GM21360 (cell line): ENCODE results near the gene TBC1D2B.
"Not testable (repeated sequence)": the region's sequence is repeated elsewhere in the genome, so short reads cannot be mapped to it uniquely, and the experiment has no call there.

Source experiments
- ATAC-seq: cut with Tn5 transposase; IDR thresholded peaks from one replicate; pipeline ENCODE4 v1.9.1; 2021; ENCODE audit warnings: mild to moderate bottlenecking, moderate library complexity; ENCODE audit not compliant: unreplicated experiment

TBC1D2B gene

DNA sequence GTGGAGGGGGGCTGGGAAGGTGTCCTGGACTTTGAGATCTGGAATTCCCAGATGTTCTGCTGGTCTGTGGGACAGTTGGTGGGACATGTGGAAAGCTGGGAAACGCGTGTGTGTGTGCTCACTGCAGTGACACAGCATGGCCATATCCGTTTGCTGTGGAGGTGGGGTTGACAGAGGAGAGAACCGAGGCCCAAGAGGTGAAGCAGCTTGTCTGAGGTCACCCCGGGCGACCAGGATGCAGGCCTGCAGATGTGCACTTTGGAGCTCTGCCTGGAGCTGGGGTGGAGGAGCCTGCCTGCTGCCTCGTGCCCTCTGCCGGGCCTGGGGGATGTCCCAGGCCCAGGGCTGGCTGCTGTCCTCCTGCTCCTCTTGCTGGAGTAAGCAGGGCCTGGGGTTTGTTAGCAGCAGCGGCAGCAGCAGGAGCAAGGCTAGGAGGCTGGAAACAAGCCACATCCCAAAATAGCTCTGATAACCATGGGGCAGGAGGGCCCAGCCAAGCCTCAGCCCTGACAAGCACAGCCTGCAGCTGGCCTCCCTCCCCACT is 85.8 kb downstream of the TBC1D2B start:
- not testable (repeated sequence) for ATAC-seq

DNA sequence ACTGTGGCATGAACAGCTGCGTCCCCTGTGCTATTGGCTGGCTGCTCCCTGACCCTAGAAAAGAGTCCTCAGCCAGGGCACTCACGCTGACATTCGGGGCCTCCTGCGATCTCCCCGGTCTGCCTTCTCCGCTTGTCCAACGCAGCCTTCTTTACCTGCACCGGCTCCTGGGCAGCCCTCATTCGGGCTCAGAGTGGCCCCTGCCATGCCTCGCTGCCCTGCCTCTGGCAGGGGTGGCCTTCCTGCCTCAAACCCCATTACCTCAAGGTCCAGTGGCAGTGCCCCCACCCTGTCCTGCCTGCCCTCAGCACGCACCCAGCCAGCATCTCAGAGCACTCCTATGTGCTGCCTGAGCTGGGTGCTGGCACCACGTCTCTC is 86.5 kb downstream of the TBC1D2B start:
- ATAC-seq: no peak

DNA sequence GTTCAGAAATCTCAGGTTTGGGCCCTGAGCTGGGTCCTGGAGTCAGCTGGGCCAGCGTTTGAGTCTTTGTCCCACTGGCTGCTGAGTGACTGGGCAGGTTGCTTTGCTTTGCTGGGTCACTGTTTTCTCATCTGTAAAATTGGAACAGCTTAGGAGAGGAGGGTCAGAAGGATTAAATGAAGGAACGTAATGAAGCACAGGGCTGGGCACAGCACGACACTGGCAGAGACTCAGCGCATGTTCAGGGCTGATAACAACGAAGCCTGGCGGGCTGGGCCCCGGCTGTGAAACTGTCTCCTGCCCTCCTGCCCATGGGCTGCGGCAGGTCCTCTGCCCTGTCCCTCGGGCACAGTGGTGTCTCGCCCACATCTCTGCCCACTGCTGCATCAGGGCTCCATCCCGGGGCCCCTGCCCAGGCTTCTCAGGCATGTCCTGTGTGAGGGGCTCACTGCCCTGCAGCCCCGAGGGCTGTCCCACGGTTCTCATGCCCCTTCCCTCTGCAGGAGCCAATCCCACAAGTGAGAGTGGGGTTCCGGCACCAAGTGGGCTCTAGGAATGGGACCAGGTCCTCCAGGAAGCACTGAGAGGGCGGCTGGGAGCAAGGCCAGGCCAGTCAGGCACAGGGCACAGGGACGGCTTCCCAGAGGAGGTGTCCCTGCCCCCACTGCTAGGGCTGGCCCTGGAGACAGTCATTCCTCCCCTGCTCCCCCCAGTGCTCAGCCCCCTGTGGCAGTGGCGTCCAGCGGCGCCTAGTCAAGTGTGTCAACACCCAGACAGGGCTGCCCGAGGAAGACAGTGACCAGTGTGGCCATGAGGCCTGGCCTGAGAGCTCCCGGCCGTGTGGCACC is 88.0 kb downstream of the TBC1D2B start:
- ATAC-seq: no peak

DNA sequence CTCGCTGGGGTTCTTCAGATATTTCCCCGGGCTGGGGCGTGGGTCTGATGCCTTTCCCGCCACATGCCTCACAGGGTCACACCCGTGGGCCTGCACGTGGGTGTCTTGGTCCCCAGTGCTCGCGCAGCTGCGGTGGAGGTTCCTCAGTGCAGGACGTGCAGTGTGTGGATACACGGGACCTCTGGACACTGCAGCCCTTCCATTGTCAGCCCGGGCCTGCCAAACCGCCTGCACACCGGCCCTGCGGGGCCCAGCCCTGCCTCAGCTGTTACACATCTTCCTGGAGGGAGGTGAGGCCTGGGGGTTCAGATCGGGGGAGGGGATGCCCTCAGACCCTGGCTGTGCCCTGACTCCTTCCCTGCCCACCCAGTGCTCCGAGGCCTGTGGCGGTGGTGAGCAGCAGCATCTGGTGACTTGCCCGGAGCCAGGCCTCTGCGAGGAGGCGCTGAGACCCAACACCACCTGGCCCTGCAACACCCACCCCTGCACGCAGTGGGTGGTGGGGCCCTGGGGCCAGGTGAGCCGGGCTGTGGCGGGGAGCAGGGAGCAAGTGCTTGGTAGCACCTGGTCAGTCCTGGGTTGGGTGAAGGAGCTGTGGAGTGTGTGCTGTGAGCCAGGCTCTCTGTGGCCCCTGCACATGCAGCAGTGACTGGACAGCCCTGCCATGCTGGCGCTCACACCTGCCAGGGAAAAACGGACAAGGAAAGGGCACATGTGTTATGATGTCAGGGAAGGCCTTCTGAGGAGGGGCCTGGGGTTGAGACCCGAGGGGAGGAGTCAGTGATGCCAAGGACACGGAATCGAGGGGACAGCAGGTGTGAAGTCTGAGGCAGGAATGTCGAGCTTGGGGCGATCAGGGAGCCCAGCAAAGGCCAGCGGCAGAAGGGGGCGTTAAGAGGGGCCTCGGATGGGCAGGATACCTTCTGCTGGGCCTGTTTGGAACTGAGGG is 88.9 kb downstream of the TBC1D2B start:
- no peak for ATAC-seq

DNA sequence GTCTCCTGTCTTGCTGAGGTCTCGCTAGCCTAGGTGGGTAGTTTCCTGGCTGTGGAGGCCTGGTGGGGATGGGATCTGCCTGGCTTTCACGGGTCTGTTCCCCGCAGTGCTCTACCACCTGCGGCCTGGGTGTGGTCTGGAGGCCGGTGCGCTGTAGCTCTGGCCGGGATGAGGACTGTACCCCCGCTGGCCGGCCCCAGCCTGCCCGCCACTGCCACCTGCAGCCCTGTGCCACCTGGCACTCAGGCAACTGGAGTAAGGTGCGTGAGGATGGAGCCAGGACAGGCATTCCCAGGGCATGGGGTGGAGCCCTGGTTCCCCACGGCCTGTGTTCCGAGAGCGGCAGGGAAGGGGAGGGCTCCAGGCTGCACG is 89.8 kb downstream of the TBC1D2B start:
- not testable (repeated sequence) for ATAC-seq

- ATAC-seq: no peak
Observed at GRCh38 chr15:77986891-77987764, 90.4 kb downstream of the TBC1D2B start.

DNA sequence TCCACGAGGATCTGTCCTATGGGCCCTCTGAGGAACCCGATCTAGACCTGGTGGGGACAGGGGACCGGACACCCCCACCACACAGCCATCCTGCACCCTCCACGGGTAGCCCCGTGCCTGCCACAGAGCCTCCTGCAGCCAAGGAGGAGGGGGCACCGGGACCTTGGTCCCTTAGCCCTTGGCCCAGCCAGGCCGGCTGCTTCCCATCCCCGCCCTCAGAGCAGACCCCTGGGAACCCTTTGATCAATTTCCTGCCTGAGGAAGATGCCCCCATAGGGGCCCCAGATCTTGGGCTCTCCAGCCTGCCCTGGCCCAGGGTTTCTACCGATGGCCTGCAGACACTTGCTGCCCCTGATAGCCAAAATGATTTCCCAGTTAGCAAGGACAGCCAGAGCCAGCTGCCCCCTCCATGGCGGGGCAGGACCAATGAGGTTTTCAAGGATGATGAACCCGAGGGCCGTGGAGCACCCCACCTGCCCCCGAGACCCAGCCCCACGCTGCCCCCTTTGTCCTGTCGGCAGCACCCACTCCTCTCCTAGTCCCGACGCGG is 91.5 kb downstream of the TBC1D2B start:
- ATAC-seq: no peak

DNA sequence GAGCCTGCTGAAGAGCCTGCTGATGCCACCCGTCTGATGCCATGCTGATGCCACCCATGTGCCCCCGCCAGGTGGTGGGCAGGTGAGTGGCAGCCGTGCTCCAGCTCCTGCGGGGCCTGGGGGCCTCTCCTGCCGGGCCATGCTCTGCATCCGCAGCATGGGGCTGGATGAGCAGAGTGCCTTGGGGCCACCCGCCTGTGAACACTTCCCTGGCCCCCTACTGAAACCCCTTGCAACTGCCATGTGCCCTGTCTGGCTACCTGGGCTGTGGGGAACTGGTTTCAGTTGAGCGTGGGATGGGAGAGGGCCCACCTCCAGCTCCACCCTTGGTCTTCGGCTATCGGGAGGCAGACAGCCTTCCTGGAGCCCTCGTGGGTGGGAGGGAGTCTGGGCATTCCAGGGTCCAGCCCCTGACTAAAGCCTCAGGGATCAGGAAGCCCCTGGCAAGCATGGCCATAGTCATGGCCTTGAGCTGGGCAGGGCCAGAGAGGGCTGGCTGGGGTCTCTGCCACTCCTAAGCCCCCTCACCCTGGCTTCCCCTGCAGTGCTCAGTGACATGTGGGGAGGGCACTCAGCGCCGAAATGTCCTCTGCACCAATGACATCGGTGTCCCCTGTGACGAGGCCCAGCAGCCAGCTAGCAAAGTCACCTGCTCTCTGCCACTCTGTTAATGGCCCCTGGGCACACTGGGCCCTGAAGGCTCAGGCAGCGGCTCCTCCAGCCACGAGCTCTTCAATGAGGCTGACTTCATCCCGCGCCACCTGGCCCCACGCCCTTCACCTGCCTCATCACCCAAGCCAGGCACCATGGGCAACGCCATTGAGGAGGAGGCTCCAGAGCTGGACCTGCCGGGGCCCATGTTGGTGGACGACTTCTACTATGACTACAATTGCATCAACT is 92.2 kb downstream of the TBC1D2B start:
- no peak for ATAC-seq

GRCh38 chr15:77984446-77984861 is 93.1 kb downstream of the TBC1D2B start:
- no peak for ATAC-seq

DNA sequence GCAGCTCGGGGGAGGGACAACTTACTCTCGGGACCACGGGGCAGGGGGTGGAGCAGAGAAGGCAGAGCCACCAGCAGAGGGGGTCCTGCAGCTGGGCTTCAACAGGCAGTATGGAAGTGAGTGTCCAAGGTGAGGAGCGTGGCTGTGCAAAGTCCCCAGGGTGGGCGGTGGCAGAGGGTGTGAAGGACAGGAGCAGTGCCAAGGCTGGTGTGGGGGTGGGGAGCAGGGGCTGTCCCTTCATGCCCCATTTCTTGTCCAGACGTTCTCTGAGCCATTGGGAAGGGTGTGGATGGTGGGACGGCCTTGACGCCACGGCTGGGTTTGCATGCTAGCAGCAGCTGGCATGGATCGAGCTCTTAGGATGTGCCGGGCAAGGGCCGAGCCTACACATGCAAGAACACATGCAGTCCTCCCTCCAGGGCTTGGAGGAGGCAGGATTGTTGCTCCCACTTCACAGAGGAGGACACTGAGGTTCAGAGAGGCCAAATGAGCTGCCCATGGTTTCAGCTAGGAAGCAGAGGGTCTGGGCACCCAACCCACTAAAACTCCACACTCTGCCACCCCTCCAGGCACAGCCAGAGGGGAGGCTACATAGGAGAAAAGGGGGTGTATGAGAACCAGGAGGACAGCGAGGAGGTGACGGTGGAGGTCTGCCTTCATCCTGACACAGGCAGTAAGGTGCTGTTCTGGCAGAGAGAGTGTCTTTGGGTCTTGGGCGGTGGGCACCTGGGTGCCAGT is 93.6 kb downstream of the TBC1D2B start:
- ATAC-seq: no peak

DNA sequence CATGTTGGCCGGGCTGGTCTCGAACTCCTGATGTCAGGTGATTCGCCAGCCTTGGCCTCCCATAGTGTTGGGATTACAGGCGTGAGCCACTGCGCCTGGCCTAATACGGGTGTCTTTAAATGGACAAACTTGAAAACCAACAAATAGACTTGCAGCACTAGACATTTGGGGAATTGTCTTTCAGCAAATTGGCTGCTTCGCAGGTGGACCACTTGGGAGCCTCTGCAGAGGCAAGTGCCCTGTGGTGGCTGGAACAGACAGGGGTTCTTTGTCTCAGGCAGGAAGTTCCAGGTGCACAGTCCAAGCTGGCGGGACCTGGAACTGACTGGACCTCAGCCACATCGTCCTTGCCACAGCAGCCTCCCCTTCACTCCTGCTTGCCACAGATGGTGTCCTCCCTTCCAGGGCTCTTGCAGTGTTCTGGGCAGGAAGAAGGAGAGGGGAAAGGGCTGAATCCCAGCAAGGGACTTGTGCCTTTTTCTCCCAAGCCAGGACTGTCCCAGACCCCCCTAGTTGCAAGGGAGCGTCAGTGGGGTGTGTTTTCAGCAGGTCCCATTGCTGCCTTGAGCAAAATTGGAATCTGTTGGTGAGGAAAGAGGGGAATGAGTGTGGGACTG is 94.3 kb downstream of the TBC1D2B start:
- ATAC-seq: no peak

- ATAC-seq: no peak
Observed at GRCh38 chr15:77982127-77982490, 95.4 kb downstream of the TBC1D2B start.

DNA sequence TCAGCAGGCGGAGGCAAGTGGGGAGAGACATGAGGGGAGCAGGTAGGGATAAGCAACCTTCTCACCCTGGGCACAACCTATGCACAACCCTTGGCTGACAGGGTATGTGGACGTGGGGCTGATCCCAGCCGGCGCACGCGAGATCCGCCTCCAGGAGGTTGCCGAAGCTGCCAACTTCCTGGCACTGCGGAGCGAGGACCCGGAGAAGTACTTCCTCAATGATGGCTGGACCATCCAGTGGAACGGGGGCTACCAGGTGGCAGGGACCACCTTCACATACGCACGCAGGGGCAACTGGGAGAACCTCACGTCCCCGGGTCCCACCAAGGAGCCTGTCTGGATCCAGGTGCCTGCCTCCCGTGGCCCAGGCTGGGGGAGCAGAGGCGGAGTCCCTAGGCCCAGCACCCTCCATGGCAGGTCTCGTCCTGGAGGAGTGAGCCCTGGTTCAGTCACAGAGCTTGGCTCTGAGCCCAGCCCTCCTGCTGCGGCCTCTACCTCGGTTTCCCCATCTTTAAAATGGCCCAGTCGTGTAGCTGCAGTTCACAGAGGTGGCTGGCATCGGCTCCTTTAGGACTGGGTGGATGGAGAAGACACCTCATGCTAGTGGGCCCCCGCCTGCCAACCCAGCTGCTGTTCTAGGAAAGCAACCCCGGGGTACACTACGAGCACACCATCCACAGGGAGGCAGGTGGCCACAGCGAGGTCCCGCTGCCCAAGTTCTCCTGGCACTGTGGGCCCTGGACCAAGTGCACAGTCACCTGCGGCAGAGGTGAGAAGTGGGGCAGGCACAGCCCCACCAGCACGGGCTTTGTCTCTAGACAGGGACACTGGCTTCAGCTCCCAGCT is 96.0 kb downstream of the TBC1D2B start:
- no peak for ATAC-seq

DNA sequence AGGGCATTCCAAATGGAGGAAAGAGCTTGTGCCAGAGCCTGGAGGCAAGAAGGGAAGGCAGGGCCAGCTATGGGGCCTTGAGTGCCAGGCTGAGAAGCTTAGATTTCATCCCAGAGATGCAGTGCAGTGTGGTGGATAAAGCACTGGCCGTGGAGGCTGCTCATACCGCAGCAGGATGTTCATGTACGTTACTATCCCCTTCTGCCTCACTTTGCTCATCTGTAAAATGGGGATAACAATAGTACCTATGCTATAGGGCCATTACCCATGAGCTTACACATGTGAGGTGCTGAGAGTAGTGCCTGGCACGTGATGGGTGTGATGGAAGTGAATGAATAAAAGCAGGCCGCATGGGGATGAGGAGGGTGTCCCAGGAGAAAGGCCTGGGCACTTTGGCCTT is 96.8 kb downstream of the TBC1D2B start:
- ATAC-seq: not testable (repeated sequence)

DNA sequence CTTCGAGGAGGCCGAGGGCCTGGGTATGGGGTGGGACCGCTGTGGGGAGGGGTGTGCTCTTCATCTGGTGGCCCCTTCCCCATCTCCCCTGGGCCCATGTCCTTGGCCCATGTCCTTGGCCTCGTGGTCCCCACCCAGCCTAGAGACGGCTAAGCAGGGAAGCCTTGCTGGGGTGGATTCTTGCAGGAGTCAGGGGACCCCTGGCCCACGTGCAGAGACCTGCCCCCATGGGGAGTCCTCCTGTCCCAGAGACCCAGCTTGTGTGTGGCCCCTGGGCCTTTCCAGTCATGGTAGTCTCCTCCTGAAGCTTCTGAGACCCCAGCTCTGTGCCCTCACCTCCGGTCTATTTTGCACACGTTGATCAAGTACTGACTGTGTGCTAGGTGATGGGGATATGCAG is 97.4 kb downstream of the TBC1D2B start:
- ATAC-seq: no peak

DNA sequence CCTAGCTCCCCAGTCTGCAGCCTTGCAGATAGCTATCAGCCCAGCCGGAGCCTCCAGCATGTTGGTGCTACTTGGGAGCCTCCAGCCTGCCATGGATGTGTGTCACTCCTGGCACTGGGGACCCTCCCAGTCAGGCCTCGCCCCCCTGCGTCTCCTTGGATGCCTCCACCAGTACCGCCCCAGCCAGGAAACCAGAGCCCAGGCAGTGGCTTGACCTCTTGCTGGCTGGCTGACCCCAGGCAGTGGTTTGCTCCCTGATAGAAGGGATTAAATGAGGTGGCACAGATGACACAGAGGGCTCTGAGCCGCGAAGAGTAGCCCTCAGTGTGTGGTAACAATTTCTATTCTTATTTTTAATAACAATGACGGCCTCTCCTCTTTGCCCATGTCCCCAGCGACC is 98.4 kb downstream of the TBC1D2B start:
- ATAC-seq: not testable (repeated sequence)

GRCh38 chr15:77978759-77979145 is 98.8 kb downstream of the TBC1D2B start:
- ATAC-seq: not testable (repeated sequence)
